Subcutaneous adipose tissue (tissue), 4 donors: ENCODE results near the gene DMD. TPM values are rescaled to one million over a fixed set of nuclear protein-coding genes. Genes with fewer than 3 reads are reported as not detected.

ENCODE experiments used
- total RNA-seq, 4 donors: library from RNA; depleted of rRNA; stranded (reverse); fragments of >200 nt; gene quantifications; one replicate each; pipeline ENCODE4 v1.1.0, GENCODE V29; 2016
- TF ChIP-seq, protein P1 (sequence below): fragments of 450-650 bp; IDR thresholded peaks from one replicate; pipeline ENCODE4 v1.5.1; 2016; ENCODE audit warnings: low read depth, mild to moderate bottlenecking, control low read depth, antibody characterized with exemption, moderate library complexity

DMD gene
- total RNA-seq, 4 donors from 2014 or later: 35.7 to 87.2 (median 72.1) TPM

GRCh38 chrX:33156152-33156726, 55.1 kb downstream of the DMD start:
- TF ChIP-seq, protein P1, sequence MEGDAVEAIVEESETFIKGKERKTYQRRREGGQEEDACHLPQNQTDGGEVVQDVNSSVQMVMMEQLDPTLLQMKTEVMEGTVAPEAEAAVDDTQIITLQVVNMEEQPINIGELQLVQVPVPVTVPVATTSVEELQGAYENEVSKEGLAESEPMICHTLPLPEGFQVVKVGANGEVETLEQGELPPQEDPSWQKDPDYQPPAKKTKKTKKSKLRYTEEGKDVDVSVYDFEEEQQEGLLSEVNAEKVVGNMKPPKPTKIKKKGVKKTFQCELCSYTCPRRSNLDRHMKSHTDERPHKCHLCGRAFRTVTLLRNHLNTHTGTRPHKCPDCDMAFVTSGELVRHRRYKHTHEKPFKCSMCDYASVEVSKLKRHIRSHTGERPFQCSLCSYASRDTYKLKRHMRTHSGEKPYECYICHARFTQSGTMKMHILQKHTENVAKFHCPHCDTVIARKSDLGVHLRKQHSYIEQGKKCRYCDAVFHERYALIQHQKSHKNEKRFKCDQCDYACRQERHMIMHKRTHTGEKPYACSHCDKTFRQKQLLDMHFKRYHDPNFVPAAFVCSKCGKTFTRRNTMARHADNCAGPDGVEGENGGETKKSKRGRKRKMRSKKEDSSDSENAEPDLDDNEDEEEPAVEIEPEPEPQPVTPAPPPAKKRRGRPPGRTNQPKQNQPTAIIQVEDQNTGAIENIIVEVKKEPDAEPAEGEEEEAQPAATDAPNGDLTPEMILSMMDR: no peak

- TF ChIP-seq, protein P1: no peak
Measured at GRCh38 chrX:33149580-33149979, 61.8 kb downstream of the DMD start.

- TF ChIP-seq, protein P1: no peak
Measured at GRCh38 chrX:33149085-33149484, 62.3 kb downstream of the DMD start.

DNA sequence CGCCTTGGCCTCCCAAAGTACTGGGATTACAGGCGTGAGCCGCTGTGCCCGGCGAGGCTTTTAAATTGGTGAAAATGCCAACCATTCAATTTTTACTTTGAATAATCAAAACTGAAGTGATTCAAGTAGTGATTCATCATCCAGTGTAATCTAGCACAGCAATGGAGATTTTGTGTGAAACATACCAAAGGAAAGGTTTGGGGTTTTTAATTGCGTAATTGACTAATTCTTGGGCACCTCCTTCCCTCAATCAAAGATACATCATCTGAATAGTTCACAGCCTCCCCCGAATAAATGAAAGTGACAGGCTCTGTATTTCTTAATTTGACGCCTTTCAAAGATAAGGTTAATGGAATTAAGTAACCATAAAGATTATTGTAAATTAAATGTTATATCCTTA, 69.0 kb downstream of the DMD start:
- TF ChIP-seq, protein P1: no peak

DNA sequence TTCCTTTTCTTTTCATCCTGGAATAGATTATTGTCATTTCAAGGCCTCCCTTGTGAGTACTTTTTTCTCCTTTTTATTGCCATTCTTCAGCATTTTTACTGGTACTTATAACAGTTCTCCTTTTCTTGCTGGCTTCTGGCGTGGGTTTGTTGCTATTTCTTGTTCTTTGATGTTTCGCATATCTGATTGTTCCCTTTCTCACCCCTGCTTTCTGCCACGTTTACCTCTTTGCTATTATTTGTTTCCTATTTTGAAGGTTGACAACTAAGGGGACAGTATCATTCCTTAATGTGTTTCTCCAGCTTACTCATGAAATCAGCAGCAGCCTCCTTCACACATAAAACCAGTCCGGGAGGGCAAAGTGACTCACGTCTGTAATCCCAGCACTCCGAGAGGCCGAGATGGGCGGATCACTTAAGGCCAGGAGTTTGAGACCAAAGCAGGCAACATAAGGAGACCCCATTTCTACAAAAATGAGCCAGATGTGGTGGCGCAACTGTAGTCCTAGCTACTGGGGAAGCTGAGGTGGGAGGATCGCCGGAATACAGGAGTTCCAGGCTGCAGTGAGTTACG, 72.6 kb downstream of the DMD start:
- TF ChIP-seq, protein P1: no peak

GRCh38 chrX:33134164-33134563, 77.2 kb downstream of the DMD start:
- TF ChIP-seq, protein P1: no peak

- TF ChIP-seq, protein P1: no peak
Measured at GRCh38 chrX:33133320-33133719, 78.0 kb downstream of the DMD start.
